ENCODE measurements around the gene HSPBP1. TPM values are rescaled to one million over a fixed set of nuclear protein-coding genes. Genes with fewer than 3 reads are reported as not detected.

Gene HSPBP1
- total and polyA plus RNA-seq, 2 of the 13 experiments (the other 11 are each of a cell fraction or from before 2014, with no cell fraction given): 22.3 to 33.7 TPM

GRCh38 chr19:55258828-55259539, 20.9 kb downstream of the HSPBP1 start, which contains the start of gene PPP6R1 (continued):
- TF ChIP-seq ZBTB40 (IDR thresholded peaks at IDR 0.05) (no peak), ZBTB40 (CRISPR knock-in tag; IDR thresholded peaks at IDR 0.05) (no peak; the same call in 1 of the 2 replicates), ZNF292 (CRISPR knock-in tag; IDR thresholded peaks at IDR 0.05; ENCODE audit: borderline replicate concordance, low read depth) (peak; percentile 42; the same call in 1 of the 2 replicates), SMARCC2 (IDR thresholded peaks at IDR 0.05) (no peak)
- TF ChIP-seq, protein P1, sequence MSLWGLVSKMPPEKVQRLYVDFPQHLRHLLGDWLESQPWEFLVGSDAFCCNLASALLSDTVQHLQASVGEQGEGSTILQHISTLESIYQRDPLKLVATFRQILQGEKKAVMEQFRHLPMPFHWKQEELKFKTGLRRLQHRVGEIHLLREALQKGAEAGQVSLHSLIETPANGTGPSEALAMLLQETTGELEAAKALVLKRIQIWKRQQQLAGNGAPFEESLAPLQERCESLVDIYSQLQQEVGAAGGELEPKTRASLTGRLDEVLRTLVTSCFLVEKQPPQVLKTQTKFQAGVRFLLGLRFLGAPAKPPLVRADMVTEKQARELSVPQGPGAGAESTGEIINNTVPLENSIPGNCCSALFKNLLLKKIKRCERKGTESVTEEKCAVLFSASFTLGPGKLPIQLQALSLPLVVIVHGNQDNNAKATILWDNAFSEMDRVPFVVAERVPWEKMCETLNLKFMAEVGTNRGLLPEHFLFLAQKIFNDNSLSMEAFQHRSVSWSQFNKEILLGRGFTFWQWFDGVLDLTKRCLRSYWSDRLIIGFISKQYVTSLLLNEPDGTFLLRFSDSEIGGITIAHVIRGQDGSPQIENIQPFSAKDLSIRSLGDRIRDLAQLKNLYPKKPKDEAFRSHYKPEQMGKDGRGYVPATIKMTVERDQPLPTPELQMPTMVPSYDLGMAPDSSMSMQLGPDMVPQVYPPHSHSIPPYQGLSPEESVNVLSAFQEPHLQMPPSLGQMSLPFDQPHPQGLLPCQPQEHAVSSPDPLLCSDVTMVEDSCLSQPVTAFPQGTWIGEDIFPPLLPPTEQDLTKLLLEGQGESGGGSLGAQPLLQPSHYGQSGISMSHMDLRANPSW (CRISPR knock-in tag; IDR thresholded peaks at IDR 0.05; ENCODE audit: borderline replicate concordance): peak; percentile 97; the same call in 1 of the 2 replicates
- TF ChIP-seq, protein P2, sequence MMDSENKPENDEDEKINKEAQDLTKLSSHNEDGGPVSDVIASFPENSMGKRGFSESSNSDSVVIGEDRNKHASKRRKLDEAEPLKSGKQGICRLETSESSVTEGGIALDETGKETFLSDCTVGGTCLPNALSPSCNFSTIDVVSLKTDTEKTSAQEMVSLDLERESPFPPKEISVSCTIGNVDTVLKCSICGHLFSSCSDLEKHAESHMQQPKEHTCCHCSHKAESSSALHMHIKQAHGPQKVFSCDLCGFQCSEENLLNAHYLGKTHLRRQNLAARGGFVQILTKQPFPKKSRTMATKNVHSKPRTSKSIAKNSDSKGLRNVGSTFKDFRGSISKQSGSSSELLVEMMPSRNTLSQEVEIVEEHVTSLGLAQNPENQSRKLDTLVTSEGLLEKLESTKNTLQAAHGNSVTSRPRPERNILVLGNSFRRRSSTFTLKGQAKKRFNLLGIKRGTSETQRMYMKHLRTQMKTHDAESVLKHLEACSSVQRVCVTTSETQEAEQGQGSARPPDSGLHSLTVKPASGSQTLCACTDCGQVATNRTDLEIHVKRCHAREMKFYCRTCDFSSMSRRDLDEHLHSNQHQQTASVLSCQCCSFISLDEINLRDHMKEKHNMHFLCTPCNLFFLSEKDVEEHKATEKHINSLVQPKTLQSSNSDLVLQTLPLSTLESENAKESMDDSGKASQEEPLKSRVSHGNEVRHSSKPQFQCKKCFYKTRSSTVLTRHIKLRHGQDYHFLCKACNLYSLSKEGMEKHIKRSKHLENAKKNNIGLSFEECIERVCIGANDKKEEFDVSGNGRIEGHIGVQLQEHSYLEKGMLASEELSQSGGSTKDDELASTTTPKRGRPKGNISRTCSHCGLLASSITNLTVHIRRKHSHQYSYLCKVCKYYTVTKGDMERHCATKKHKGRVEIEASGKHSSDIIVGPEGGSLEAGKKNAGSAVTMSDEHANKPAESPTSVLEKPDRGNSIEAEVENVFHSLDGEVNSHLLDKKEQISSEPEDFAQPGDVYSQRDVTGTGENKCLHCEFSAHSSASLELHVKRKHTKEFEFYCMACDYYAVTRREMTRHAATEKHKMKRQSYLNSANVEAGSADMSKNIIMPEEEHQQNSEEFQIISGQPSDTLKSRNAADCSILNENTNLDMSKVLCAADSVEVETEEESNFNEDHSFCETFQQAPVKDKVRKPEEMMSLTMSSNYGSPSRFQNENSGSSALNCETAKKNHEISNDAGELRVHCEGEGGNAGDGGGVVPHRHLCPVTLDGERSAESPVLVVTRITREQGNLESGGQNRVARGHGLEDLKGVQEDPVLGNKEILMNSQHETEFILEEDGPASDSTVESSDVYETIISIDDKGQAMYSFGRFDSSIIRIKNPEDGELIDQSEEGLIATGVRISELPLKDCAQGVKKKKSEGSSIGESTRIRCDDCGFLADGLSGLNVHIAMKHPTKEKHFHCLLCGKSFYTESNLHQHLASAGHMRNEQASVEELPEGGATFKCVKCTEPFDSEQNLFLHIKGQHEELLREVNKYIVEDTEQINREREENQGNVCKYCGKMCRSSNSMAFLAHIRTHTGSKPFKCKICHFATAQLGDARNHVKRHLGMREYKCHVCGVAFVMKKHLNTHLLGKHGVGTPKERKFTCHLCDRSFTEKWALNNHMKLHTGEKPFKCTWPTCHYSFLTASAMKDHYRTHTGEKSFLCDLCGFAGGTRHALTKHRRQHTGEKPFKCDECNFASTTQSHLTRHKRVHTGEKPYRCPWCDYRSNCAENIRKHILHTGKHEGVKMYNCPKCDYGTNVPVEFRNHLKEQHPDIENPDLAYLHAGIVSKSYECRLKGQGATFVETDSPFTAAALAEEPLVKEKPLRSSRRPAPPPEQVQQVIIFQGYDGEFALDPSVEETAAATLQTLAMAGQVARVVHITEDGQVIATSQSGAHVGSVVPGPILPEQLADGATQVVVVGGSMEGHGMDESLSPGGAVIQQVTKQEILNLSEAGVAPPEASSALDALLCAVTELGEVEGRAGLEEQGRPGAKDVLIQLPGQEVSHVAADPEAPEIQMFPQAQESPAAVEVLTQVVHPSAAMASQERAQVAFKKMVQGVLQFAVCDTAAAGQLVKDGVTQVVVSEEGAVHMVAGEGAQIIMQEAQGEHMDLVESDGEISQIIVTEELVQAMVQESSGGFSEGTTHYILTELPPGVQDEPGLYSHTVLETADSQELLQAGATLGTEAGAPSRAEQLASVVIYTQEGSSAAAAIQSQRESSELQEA (CRISPR knock-in tag; IDR thresholded peaks at IDR 0.05; ENCODE audit: not compliant biosample characterization): no peak

All from HepG2 (cell line).